Skeletal muscle satellite cell (primary cell): ENCODE data around the gene SLC39A10.
"Not testable (repeated sequence)": the region's sequence is repeated elsewhere in the genome, so short reads cannot be mapped to it uniquely, and the experiment has no call there.

Source experiments
- H3K27me3 ChIP-seq: 2 replicates; pipeline ENCODE4 v1.7.0; 2013; ENCODE audit warnings: low read length; ENCODE audit not compliant: control insufficient read depth, insufficient read depth
- H3K36me3 ChIP-seq: 2 replicates; pipeline ENCODE4 v1.7.0; 2013; ENCODE audit warnings: mild to moderate bottlenecking, control low read depth, low read length; ENCODE audit not compliant: insufficient read depth
- H3K4me1 ChIP-seq: 2 replicates; pipeline ENCODE4 v1.7.0; 2013; ENCODE audit warnings: low read length; ENCODE audit not compliant: control insufficient read depth, insufficient read depth
- H3K4me2 ChIP-seq: 2 replicates; pipeline ENCODE4 v1.7.0; 2013; ENCODE audit warnings: mild to moderate bottlenecking, low read length
- H3K4me3 ChIP-seq: 2 replicates; pipeline ENCODE4 v1.7.0; 2013; ENCODE audit warnings: low read length
- H3K9ac ChIP-seq: 2 replicates; pipeline ENCODE4 v1.7.0; 2013; ENCODE audit warnings: mild to moderate bottlenecking, low read depth, low read length, moderate library complexity
- H3K9me3 ChIP-seq: replicated peaks from 2 replicates; pipeline ENCODE4 v1.7.0; 2013; ENCODE audit warnings: mild to moderate bottlenecking, control low read depth, low read length

The SLC39A10 gene

GRCh38 chr2:195662138-195662537, 5.1 kb downstream of the SLC39A10 start:
- no peak overlapping the region for H3K9ac ChIP-seq
- H3K9me3 ChIP-seq = no peaks in the 10 kb centered on the region
- no peaks in the 10 kb centered on the region for H3K27me3 ChIP-seq
- H3K4me1 ChIP-seq = peaks cover 7% of the 10 kb centered on the region
- H3K36me3 ChIP-seq = no peaks in the 10 kb centered on the region
- H3K4me3 ChIP-seq = no peak overlapping the region
- no peak overlapping the region for H3K4me2 ChIP-seq

DNA sequence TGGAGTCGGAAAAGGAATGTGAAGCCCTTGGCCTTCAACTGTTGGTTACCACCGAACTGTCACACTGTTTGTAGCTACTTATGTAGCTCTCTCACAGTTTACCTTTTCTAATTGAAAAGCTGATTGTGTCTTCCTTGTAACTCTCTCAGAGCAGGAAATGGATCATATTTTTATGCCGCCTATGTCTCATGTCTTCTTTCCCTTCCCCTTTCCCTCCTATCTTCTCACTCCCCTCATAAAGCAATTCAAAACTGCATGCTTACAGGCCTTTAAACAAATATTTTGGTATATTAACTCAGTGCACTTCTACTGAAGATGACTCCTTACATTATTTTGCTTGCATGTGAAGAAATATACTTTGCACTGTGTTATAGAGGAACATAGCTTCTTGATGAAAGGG, 6.0 kb downstream of the SLC39A10 start:
- Histone ChIP-seq H3K9me3 (no peaks in the 10 kb centered on the region), H3K36me3 (no peaks in the 10 kb centered on the region), H3K4me3 (no peak overlapping the region), H3K27me3 (no peaks in the 10 kb centered on the region), H3K4me1 (peaks cover 7% of the 10 kb centered on the region), H3K9ac (no peak overlapping the region), H3K4me2 (no peak overlapping the region)

- Histone ChIP-seq H3K4me2 (no peak overlapping the region), H3K9ac (no peak overlapping the region), H3K36me3 (no peaks in the 10 kb centered on the region), H3K4me3 (no peak overlapping the region), H3K9me3 (no peaks in the 10 kb centered on the region), H3K27me3 (no peaks in the 10 kb centered on the region), H3K4me1 (peaks cover 7% of the 10 kb centered on the region)
Observed at GRCh38 chr2:195664528-195664927, 7.5 kb downstream of the SLC39A10 start.

DNA sequence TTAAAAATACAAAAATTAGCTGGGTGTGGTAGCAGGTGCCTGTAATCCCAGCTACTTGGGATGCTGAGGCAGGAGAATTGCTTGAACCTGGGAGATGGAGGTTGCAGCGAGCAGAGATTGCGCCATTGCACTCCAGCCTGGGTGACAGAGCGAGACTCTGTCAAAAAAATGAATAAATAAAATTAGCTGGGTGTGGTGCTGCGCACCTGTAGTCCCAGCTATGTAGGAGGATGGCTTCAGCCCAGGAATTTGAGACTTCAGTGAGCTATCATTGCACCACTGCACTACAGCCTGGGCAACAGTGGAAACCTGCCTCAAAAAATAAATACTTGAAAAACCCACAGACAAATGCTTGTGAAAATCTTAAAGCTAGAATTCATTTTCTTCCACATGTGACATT, 8.1 kb downstream of the SLC39A10 start:
- not testable (repeated sequence) for H3K4me2 ChIP-seq, H3K27me3 ChIP-seq, H3K9me3 ChIP-seq, H3K4me3 ChIP-seq, H3K9ac ChIP-seq, H3K4me1 ChIP-seq, H3K36me3 ChIP-seq

DNA sequence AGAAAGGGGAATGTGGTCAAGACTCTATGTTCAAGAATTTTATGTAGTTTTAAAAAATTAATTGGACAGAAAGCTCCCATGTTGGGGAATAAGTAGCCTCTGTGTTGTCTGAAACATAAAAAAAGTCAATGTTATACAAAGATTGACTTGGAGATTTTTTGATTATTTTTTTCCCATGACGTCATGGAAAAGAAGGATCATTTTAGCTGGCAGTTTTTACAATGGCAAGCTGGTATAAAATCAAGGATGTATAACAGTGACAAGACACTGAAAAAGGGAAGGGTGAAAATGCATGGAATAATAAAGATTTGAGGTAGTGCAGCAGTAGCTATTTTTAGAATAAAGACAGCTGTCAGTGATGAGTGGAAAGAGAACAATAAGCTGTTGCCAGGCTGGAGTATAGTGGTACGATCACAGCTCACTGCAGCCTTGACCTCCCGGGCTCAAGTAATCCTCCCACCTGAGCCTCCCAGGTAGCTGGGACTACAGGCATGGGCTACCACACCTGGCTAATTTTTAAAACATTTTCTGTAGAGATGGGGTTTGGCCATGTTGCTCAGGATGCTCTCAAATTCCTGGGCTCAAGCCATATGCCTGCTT, 9.2 kb downstream of the SLC39A10 start:
- no peaks in the 10 kb centered on the region for H3K36me3 ChIP-seq

DNA sequence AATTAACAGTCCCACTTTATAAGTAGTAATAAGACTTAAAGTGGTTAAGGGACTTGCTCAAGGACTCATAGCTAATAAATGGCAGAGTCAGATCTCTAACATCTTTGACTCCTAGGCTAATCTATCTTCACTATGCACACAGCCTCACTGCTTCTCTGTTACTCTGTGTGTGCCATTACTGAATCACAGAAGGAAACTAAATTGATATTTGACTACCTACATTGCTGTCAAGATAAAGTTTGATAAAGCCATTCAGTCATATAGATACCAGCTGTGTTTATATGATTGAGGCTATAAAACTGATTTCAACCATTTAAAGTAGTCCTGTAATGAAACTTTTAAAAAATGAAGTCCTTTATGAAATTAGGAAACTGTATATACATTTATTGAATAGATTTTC, 10.9 kb downstream of the SLC39A10 start:
- no peak overlapping the region for H3K4me2 ChIP-seq
- H3K9ac ChIP-seq = no peak overlapping the region
- no peaks in the 10 kb centered on the region for H3K36me3 ChIP-seq
- H3K9me3 ChIP-seq = no peaks in the 10 kb centered on the region
- no peaks in the 10 kb centered on the region for H3K4me1 ChIP-seq
- H3K27me3 ChIP-seq = no peaks in the 10 kb centered on the region
- no peak overlapping the region for H3K4me3 ChIP-seq

More for the DNA sequence above, 9.2 kb downstream of the SLC39A10 start:
- no peaks in the 10 kb centered on the region for H3K4me1 ChIP-seq
- no peak overlapping the region for H3K9ac ChIP-seq
- no peak overlapping the region for H3K4me2 ChIP-seq
- no peak overlapping the region for H3K4me3 ChIP-seq
- H3K9me3 ChIP-seq = no peaks in the 10 kb centered on the region
- no peaks in the 10 kb centered on the region for H3K27me3 ChIP-seq

- Histone ChIP-seq H3K4me1 (peaks cover 6% of the 10 kb centered on the region), H3K4me3 (no peak overlapping the region), H3K9me3 (no peaks in the 10 kb centered on the region), H3K36me3 (no peaks in the 10 kb centered on the region), H3K27me3 (no peaks in the 10 kb centered on the region), H3K9ac (no peak overlapping the region), H3K4me2 (no peak overlapping the region)
Observed at GRCh38 chr2:195670191-195670590, 13.2 kb downstream of the SLC39A10 start.

DNA sequence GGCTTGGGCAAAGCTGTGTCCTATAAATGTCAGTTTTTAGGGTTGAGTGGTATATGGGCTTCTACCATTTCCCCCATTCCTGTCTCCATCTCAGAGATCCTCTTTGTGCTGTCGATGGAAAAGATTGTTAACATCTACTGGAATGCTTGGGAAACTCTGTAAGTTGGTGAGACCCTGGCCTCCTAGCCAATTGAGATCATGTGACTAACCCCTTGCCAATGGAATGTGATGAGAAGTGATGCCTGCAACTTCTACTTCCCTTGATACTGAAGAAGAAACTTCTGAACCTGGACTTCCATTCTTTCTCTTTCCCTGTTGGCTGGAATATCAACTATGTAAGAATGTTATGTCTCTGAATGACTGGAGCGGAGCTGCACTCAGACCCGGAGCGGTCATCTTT, 14.5 kb downstream of the SLC39A10 start:
- H3K36me3 ChIP-seq = no peaks in the 10 kb centered on the region
- H3K27me3 ChIP-seq = no peaks in the 10 kb centered on the region
- no peak overlapping the region for H3K4me3 ChIP-seq

GRCh38 chr2:195672674-195673073, 15.6 kb downstream of the SLC39A10 start:
- Histone ChIP-seq H3K27me3 (no peaks in the 10 kb centered on the region), H3K9ac (no peak overlapping the region), H3K9me3 (no peaks in the 10 kb centered on the region), H3K36me3 (no peaks in the 10 kb centered on the region), H3K4me2 (no peak overlapping the region), H3K4me1 (peaks cover 6% of the 10 kb centered on the region), H3K4me3 (no peak overlapping the region)

More for the DNA sequence above, 14.5 kb downstream of the SLC39A10 start:
- no peak overlapping the region for H3K4me2 ChIP-seq
- peaks cover 6% of the 10 kb centered on the region for H3K4me1 ChIP-seq
- H3K9me3 ChIP-seq = no peaks in the 10 kb centered on the region
- H3K9ac ChIP-seq = no peak overlapping the region

- no peaks in the 10 kb centered on the region for H3K36me3 ChIP-seq
- peaks cover 6% of the 10 kb centered on the region for H3K4me1 ChIP-seq
- no peak overlapping the region for H3K4me3 ChIP-seq
- no peaks in the 10 kb centered on the region for H3K9me3 ChIP-seq
- no peaks in the 10 kb centered on the region for H3K27me3 ChIP-seq
- H3K9ac ChIP-seq = no peak overlapping the region
- no peak overlapping the region for H3K4me2 ChIP-seq
Observed at GRCh38 chr2:195674491-195675221, 17.6 kb downstream of the SLC39A10 start.

DNA sequence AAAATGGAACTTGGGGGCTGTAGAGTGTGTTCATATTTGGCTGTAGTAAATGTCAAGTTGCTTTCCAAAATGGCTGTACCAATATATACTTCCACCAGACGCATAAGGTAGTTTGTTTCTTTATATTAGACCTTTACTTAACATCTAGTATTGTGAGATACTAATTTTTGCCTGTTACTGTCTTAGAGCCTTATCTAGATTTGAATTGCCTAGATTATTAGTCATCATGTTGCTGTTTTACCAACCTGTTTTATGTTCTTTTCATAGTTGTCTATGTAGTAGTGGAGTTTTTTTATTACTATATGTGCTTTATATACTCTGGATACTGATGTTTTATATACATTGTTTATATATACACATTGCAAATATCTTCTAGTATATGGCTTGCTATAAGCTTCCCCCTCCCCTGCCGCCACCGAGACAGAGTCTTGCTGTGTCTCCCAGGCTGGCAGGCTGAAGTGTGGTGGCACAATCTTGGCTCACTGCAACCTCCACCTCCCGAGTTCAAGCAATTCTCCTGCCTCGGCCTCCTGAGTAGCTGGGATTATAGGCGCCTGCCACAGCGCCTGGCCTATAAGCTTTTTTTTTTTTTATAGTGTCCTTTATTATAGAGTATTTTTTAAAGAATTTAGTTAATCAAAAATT, 18.9 kb downstream of the SLC39A10 start:
- Histone ChIP-seq H3K9me3 (no peaks in the 10 kb centered on the region), H3K27me3 (no peaks in the 10 kb centered on the region), H3K9ac (no peak overlapping the region), H3K4me1 (peaks cover 6% of the 10 kb centered on the region), H3K4me3 (no peak overlapping the region), H3K4me2 (no peak overlapping the region), H3K36me3 (peaks cover 8% of the 10 kb centered on the region)
